GM18868 (cell line): Measurements from ENCODE around the gene PGM3.
"Not testable (repeated sequence)": the region's sequence is repeated elsewhere in the genome, so short reads cannot be mapped to it uniquely, and the experiment has no call there.

Experiments
- ATAC-seq: cut with Tn5 transposase; IDR thresholded peaks from one replicate; pipeline ENCODE4 v1.9.1; 2021; ENCODE audit warnings: mild to moderate bottlenecking, moderate library complexity; ENCODE audit not compliant: unreplicated experiment

PGM3 gene

DNA sequence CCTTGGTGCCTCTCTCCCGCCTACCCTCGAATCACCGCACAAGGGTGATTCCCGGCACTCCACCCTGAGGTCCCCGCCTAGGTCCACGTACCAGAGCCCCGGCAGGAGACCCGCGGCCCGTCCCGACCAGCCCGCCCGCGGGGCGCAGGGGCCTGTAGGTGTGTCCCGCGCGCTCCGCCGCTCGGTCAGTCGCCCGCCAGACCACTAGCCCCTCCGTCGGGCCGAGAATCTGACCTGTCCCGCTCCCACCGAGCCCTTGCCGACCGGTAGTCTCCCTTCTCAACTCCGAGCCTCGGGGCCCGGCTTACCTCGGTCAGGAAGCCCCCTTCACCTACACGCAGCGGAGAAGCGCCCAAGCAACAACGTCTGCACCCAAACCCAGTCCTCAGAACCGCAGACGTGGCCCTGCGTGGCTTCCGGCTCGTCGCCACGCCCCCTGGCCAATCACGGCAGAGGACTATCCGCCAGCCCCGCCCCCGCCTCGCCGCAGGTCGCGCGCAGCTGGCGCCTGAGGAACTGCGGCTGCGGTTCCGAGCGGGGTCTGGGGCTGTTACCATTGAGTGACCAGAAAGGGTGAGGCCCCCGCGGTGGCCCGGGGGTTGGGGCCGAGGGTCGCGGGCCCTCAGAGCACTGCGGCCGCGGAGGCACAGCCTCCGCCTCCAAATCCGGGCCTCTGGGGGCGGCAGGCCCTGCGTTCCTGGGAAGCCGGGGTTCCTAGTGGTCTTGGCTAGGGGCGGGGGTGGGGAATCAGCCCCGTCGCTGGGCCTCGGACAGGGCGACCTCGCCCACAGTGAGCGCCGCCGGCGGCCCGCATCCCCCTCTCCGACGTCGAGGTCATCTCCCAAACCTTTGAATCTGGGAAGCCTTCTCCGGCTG lies at the start of gene PGM3, which contains the start of gene RWDD2A:
Gene PGM3 (minus strand): TSS at position 395 of the 876 bp plus-strand sequence. CDS start 2,253 bp downstream, outside the sequence.
Gene RWDD2A (plus strand): TSS at position 487 of the 876 bp plus-strand sequence. CDS start 1,095 bp downstream, outside the sequence.
- ATAC-seq = peak; percentile 98

GRCh38 chr6:83231146-83231545 lies 38.1 kb upstream of the PGM3 start:
- no peak for ATAC-seq

DNA sequence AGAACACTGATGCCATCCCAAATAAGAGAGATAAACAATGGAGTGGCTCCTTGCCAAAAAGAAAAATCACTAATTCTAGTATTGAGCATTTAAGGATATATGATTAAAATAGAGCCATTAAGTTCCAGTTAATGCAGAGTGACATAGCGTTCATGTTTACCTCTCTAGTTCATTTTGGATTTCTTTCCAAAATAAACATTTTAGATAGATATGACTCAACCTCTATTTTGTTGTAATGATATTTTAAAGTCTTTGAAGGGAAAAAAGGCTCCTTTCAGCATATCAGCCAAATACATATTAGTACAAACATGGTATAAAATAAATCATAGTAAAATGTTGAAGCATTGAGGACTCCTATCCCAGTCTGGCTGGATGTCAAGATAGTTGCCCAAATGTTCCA lies 33.5 kb upstream of the PGM3 start:
- ATAC-seq = no peak

DNA sequence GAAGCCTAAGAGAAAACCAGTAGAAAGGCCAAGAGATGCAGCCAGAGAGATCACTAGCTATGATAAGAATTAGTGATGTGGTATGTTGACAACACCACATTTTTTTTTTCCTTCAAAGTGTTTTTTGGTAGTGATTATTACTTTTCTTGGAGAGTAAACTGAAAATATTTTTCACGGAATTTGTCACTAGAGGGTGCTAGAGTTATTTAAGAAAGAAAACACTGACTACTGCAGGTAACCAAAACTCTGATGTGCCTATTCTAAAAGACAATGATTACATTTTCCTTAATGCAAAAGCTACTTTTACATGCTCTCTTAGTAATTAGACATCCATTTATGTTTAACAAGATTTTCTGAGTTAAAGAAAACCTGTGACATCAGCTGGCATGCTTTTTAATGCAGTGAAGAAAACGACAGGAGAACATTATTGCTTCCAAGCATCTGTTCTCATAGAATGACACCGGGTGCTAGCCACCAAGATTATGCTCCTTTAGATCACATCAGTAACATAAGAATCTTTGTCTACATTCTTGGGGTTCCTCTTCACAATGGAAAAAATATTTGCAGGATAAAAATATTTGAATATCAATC lies 28.9 kb upstream of the PGM3 start:
- peak; percentile 57 for ATAC-seq

DNA sequence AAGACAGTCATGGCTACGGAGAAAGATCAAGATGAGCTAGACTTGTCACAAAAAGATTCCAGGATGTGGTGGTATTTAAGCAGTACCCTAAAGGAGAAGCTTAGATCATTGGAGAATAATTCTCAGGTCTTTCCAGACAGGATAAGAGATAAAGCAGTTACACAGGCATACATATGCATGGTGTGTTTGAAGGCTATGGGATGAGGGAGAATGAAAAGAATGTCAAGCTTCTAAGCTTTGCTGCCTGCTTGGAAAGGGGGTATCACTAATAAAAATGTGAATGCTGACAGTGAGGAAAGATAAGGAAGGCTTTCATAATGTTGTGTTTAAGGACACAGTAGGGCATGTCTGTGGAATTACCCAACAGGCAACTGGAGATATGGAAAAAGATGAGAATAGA lies 28.2 kb upstream of the PGM3 start:
- no peak for ATAC-seq

DNA sequence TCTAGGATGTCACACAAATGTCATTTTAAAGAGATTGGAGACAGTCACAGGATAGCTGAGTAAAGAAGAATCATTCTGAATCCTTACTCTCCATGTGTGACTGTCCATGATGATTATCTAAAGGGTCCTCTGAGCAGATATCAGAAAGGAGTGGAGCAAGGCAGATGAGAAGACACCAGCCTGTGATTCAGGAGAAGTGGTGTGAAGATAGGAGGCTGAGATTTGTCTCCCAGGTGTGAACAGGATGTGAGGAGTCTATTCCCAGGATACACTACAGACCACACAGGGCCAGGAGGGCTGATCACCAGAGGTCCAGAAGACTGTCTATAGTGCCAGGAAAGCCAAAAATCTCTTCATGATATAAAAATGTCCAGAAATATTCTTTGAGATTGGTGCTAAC lies 27.1 kb upstream of the PGM3 start:
- ATAC-seq = no peak

GRCh38 chr6:83218646-83219045 lies 25.6 kb upstream of the PGM3 start:
- no peak for ATAC-seq

GRCh38 chr6:83216806-83217205 lies 23.7 kb upstream of the PGM3 start:
- ATAC-seq = no peak

- peak; percentile 100 for ATAC-seq
These were observed 22.3 kb upstream of the PGM3 start for GRCh38 chr6:83215131-83216047.

DNA sequence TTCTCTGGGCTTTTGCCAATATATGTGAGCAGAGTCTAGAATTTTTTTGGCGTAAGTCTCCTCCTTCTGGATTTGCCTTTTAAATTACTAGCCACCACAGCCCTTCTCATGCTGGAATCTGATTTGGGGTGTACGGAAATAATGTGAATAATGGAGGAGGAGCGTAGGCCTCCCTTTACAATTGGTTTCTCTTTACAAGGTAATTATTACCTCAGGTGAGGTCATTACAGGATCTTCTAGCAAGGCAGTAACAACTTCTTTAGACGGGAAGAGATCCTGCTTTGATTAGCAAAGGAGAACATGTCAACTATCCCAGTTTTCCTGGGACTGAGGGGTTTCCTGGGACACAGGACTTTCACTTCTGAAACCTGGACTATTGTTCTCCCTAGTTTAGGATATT lies 9.0 kb upstream of the PGM3 start:
- no peak for ATAC-seq

DNA sequence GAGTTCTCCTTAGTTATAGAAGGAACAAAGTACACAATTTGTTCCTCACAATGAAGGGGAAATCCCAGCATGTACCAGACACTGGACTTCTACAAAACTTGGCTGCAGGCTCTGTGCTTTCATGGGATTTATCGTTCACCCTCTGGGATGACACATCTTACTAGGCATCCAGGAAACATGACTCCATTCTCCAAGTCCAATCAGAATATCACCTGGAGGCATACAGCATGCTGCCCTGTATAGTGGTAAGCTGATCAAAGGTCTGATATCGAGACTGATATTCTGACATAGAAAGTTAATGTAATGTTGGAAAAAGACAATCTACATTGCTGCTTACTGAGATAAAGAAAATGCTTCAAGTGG lies 6.8 kb upstream of the PGM3 start:
- ATAC-seq = peak; percentile 12

GRCh38 chr6:83199173-83199862 lies 6.3 kb upstream of the PGM3 start:
- ATAC-seq = peak; percentile 81

DNA sequence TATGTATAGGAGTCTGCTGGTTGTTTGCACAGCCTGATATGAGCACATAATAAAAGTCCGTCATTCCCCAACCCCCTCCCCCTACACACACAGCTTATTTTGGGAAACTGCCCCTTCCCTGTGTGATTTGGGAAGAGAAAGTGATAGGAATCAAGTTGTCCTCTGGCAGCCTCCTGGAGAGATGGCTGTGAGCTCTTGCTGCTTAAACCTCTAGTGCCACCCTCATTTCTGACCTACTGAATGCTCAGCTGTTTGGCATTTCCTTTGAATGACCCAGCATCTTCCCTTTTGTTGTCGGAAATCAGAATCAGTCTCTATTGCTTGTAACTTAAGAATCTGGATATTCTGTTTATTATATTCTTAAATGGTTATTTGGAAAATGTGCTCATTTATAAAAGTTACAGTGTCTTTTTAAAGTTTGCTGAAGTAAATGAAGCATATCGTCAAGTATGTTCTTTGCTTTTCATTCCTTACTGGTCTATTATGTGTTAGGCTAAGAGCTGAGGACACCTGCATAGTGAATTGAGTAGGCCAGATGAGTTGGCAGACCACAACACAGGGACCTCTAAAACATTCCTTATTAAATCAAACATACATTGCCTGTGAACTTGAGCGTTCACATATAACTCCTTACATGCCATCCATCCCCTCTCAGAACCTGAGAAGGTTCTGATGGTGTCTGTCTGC lies 5.6 kb upstream of the PGM3 start:
- ATAC-seq = no peak

GRCh38 chr6:83193747-83194566 lies 892 bp upstream of the PGM3 start:
- ATAC-seq = peak; percentile 11

- ATAC-seq = no peak
These were observed 609 bp downstream of the PGM3 start for GRCh38 chr6:83192456-83192855.

DNA sequence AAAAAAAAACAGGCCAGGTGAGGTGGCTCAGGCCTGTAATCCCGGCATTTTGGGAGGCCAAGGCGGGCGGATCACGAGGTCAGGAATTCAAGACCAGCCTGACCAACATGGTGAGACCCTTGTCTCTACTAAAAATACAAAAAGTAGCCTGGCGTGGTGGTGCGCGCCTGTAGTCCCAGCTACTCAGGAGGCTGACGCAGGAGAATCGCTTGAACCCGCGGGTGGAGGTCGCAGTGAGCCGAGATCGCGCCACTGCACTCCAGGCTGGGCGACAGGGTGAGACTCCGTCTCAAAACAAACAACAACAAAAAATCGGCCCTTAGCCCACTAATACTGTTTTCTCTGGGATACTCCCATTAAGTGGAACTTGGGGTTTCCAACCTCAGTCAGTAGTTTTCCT lies 1.1 kb downstream of the PGM3 start:
- ATAC-seq = not testable (repeated sequence)

- ATAC-seq = no peak
These were observed 2.4 kb downstream of the PGM3 start for GRCh38 chr6:83190626-83191025.

DNA sequence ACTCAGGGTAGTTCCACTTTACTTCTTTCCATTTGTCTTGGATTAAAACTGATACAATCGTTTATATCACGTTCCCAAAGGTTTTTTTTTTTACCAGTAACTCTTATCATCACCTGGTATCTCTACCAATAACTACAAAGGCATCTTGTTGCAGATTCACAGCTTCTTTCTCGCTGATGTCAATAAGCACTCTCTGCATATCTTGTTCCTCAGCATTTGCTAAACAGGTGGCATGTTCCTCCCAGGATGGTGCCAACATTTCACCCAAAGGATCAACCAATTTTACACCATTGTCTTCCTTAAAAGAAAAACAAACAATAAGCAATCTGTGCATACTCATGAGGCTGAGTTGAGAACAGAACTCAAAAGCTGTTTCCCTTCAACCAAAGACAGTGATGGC lies 4.6 kb downstream of the PGM3 start:
- ATAC-seq = no peak

DNA sequence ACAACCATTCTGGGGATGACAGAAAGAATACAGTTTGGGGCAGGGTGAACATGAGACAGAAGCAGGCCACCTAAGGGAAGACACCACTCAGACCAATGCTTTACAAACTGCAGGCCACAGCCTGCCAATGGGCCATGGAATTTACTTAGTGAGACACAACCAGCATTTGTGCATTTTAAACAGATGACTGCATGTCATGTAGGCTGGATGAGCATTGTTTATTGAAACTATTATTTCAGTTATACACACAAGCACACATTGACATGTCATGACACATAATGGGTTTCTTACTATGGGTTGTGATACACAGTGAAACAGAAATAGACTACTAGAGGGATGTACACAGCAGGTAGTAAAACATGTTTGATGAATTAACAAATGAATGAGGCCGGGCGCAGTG lies 8.0 kb downstream of the PGM3 start:
- no peak for ATAC-seq
